ENCODE measurements around the gene MLLT10. TPM values are rescaled to one million over a fixed set of nuclear protein-coding genes. Genes with fewer than 3 reads are reported as not detected.

The MLLT10 gene
- total RNA-seq, 4 donors from 2014 or later = 33.4 to 58.1 (median 43.6) TPM

- no peak for TF ChIP-seq CTCF (IDR thresholded peaks at IDR 0.05)
- ATAC-seq (ENCODE audit: low FRiP score) (peak; percentile 53), DNase-seq (ENCODE audit: low spot score) (peak; percentile 43)
These were observed 7.7 kb upstream of the MLLT10 start for GRCh38 chr10:21526188-21526859.

- ATAC-seq (ENCODE audit: low FRiP score) (peak; percentile 56), DNase-seq (ENCODE audit: low spot score) (no peak)
These were observed 7.0 kb upstream of the MLLT10 start for GRCh38 chr10:21526860-21527597.

GRCh38 chr10:21527598-21528235, 6.3 kb upstream of the MLLT10 start:
- DNase-seq (ENCODE audit: low spot score) (no peak), ATAC-seq (ENCODE audit: low FRiP score) (no peak)
- TF ChIP-seq CTCF (IDR thresholded peaks at IDR 0.05) = no peak

More at GRCh38 chr10:21526860-21527597, 7.0 kb upstream of the MLLT10 start:
- no peak for TF ChIP-seq CTCF (IDR thresholded peaks at IDR 0.05)

- DNase-seq (ENCODE audit: low spot score) (no peak), ATAC-seq (ENCODE audit: low FRiP score) (no peak)
- TF ChIP-seq CTCF (IDR thresholded peaks at IDR 0.05) = no peak
These were observed 5.6 kb upstream of the MLLT10 start for GRCh38 chr10:21528236-21529031.

GRCh38 chr10:21529032-21529910, 4.8 kb upstream of the MLLT10 start:
- TF ChIP-seq CTCF (IDR thresholded peaks at IDR 0.05) = no peak
- no peak for DNase-seq (ENCODE audit: low spot score)
- no peak for ATAC-seq (ENCODE audit: low FRiP score)

- ATAC-seq (ENCODE audit: low FRiP score) = no peak
- TF ChIP-seq CTCF (IDR thresholded peaks at IDR 0.05) = no peak
- no peak for DNase-seq (ENCODE audit: low spot score)
These were observed 3.9 kb upstream of the MLLT10 start for GRCh38 chr10:21530168-21530567.

All from omental fat pad (tissue), 4 donors.